ENCODE results near the gene ZNF865.

Gene ZNF865

GRCh38 chr19:55663846-55664536 is 58.5 kb downstream of the ZNF865 start:
- FAIRE-seq: no peak

- no peak for FAIRE-seq
Observed at GRCh38 chr19:55666343-55667005, 61.0 kb downstream of the ZNF865 start.
